PFSK-1 (cell line): ENCODE results near the gene NME9.

Source experiments
- POLR2AphosphoS5 ChIP-seq: IDR thresholded peaks from 2 replicates; pipeline ENCODE4 v1.6.1; 2012; ENCODE audit warnings: low read depth, mild to moderate bottlenecking, control low read depth, low read length, moderate library complexity
- TAF1 ChIP-seq: IDR thresholded peaks from 2 replicates; pipeline ENCODE4 v1.6.1; 2012; ENCODE audit warnings: low read length, control low read depth, borderline replicate concordance; ENCODE audit not compliant: insufficient read depth
- TF ChIP-seq, protein P1 (sequence below), 2 experiments: IDR thresholded peaks; 2 replicates each; pipeline versions ENCODE4 v1.6.1 to v1.8.0; 2011 to 2012; ENCODE audit warnings: low read depth in 2 of 2, low read length in 2 of 2, control low read depth in 1 of 2, inconsistent platforms in 1 of 2, mild to moderate bottlenecking in 1 of 2, moderate library complexity in 1 of 2; ENCODE audit not compliant: insufficient read depth in 1 of 2

DNA sequence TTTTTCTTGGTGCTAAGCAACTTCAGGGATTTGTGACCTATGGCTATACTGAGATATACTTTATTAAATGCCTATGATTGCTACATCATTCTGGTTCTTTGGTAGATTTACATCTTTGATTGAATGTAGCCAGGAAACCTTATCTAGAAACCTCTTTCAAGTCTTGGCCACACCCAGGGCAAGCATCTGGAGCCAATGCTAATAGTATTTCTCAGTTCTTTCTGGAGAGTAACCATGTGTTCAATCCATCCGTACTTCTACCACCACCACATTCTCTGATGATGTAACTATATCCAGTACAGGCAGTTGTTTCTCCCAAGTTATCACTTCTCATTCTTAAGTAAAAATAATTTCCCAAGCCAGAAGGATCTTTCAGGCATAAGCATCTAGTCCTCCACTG, 69.0 kb downstream of the NME9 start:
- TF ChIP-seq POLR2AphosphoS5 (no peak), TAF1 (no peak)
- TF ChIP-seq, protein P1, sequence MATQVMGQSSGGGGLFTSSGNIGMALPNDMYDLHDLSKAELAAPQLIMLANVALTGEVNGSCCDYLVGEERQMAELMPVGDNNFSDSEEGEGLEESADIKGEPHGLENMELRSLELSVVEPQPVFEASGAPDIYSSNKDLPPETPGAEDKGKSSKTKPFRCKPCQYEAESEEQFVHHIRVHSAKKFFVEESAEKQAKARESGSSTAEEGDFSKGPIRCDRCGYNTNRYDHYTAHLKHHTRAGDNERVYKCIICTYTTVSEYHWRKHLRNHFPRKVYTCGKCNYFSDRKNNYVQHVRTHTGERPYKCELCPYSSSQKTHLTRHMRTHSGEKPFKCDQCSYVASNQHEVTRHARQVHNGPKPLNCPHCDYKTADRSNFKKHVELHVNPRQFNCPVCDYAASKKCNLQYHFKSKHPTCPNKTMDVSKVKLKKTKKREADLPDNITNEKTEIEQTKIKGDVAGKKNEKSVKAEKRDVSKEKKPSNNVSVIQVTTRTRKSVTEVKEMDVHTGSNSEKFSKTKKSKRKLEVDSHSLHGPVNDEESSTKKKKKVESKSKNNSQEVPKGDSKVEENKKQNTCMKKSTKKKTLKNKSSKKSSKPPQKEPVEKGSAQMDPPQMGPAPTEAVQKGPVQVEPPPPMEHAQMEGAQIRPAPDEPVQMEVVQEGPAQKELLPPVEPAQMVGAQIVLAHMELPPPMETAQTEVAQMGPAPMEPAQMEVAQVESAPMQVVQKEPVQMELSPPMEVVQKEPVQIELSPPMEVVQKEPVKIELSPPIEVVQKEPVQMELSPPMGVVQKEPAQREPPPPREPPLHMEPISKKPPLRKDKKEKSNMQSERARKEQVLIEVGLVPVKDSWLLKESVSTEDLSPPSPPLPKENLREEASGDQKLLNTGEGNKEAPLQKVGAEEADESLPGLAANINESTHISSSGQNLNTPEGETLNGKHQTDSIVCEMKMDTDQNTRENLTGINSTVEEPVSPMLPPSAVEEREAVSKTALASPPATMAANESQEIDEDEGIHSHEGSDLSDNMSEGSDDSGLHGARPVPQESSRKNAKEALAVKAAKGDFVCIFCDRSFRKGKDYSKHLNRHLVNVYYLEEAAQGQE (IDR thresholded peaks at IDR 0.05; ENCODE audit: insufficient read depth in 1 of 2, low read depth in 2 of 2, low read length in 2 of 2) = no peak
